Astrocyte of the hippocampus (primary cell): ENCODE measurements around the gene CTSK.
"Not testable (repeated sequence)": the region's sequence is repeated elsewhere in the genome, so short reads cannot be mapped to it uniquely, and the experiment has no call there.

Source experiments
- DNase-seq: peaks from one replicate; pipeline ENCODE4 v3.0.0; 2011; ENCODE audit warnings: low read depth, low spot score

CTSK gene

DNA sequence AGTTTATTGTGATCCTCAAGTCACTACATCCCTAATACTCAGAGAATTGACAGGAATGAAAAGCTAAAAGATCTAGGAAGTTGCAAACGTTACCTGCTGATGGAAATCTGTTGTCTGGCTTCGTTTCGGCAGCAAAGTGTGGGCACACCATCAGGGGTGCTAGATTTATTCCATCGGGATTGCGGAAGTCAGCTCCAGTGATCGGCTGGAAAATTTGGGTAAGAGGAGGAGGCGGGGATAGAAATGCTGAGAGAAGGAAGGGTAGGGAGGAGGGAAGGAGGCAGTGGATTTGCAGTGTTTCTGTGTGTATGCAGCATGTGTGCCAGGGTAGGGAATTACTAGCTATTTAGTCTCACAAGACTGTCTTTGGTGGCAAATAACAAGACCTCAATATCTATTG is at the start of gene CTSK:
Gene CTSK (minus strand): TSS at position 140 of the 400 bp plus-strand sequence. CDS start 1,455 bp downstream, outside the sequence.
- DNase-seq = no peak

GRCh38 chr1:150852734-150853133 is 44.7 kb upstream of the CTSK start:
- DNase-seq = not testable (repeated sequence)

DNA sequence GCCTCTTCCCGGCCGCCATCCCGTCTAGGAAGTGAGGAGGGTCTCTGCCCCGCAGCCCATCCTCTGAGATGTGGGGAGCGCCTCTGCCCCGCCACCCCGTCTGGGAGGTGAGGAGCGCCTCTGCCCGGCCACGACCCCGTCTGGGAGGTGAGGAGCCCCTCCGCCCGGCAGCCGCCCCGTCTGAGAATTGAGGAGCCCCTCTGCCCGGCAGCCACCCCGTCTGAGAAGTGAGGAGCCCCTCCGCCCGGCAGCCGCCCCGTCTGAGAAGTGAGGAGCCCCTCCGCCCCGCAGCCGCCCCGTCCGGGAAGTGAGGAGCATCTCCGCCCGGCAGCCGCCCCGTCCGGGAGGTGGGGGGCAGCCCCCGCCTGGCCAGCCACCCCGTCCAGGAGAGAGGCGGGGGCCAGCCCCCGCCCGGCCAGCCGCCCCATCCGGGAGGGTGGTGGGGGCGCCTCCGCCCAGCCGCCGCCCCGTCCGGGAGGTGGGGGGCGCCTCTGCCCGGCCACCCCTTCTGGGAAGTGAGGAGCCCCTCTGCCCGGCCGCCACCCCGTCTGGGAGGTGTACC is 42.8 kb upstream of the CTSK start:
- DNase-seq = not testable (repeated sequence)

- DNase-seq = no peak
Measured at GRCh38 chr1:150846473-150847146, 38.5 kb upstream of the CTSK start.

- DNase-seq = no peak
Measured at GRCh38 chr1:150843474-150843873, 35.4 kb upstream of the CTSK start.

- DNase-seq = no peak
Measured at GRCh38 chr1:150842964-150843363, 34.9 kb upstream of the CTSK start.

DNA sequence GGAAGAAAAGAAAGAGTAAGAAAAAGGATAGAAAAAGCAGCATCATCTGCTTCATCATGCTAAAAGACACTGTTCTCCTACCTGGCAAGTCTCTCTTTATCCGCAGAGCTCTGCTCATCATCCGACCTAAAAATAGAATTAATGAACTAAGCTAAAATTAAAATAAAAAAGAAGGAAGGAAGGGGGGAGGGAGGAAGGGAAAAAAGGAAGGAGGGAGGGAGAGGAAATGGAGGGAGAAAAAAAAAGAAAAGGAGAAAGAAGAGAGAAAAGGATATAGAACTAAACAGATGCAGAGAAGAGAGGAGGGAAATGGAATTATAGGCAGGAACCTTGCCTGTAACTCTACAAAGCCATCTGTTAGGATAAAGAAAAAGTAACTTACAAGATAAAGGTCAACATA is 34.3 kb upstream of the CTSK start:
- no peak for DNase-seq

DNA sequence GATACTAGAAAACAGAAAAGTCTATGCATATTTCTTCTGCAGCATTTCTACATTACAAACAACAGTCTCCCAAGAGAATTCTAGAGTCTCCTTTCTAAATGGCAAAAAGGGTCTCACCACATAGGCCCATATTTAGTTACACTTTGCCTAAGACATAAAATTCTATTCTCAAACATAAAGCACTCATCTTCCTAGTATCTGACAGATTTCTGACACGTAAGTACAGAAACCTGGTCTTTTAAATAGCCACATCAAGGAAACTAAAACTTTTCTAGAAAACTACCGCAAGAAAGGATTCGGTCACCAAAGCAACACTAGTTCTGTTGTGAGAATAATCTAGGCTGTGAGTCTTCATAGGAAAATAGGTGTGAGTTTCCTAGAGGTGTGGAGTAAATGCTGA is 33.6 kb upstream of the CTSK start:
- DNase-seq = no peak

DNA sequence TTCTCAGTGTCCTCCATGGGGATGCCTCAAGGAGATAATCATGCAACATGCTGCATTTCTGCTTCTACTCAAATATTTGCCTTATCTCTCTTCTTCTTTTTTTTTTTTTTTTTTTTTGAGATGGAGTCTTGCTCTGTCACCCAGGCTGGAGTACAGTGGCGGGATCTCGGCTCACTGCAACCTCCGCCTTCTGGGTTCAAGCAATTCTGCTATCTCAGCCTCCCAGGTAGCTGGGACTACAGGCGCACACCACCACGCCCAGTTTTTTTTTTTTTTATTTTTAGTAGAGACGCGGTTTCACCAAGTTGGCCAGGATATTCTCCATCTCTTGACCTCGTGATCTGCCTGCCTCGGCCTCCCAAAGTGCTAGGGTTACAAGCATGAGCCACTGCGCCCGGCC is 32.8 kb upstream of the CTSK start:
- DNase-seq = not testable (repeated sequence)

DNA sequence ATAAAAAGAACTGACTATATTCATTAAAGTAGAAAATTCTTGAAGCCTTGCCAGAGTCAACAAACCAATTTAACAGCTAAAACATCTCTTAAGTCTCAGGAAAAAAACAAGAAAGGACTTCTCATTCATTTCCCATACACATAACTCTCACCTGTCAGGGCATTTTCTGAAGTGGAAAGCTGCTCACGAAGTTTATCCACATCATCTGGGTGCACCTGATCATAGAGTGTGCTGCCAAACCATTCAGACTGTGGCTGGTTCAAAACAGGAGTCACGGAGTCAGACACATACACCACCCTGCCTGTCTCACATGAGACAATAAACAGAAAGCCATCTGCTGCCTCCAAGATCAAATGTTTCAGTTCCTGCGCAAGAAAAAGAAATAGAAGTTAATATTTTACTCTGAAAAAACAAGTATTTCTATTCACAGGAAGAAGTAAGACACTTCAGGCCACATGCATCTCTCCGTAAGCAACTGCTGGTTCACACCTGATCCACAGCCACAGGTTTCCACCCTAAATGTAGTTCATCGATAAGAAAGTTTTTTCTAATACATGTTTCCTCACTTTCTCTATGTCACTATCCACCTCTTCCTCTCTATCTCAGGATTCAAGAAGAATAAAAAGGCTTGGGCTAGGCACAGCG is 28.2 kb upstream of the CTSK start:
- DNase-seq = peak; percentile 30

GRCh38 chr1:150833961-150834360 is 25.9 kb upstream of the CTSK start:
- not testable (repeated sequence) for DNase-seq

- no peak for DNase-seq
Measured at GRCh38 chr1:150832597-150832996, 24.5 kb upstream of the CTSK start.

GRCh38 chr1:150829751-150830150 is 21.7 kb upstream of the CTSK start:
- no peak for DNase-seq

GRCh38 chr1:150826299-150826698 is 18.2 kb upstream of the CTSK start:
- no peak for DNase-seq

DNA sequence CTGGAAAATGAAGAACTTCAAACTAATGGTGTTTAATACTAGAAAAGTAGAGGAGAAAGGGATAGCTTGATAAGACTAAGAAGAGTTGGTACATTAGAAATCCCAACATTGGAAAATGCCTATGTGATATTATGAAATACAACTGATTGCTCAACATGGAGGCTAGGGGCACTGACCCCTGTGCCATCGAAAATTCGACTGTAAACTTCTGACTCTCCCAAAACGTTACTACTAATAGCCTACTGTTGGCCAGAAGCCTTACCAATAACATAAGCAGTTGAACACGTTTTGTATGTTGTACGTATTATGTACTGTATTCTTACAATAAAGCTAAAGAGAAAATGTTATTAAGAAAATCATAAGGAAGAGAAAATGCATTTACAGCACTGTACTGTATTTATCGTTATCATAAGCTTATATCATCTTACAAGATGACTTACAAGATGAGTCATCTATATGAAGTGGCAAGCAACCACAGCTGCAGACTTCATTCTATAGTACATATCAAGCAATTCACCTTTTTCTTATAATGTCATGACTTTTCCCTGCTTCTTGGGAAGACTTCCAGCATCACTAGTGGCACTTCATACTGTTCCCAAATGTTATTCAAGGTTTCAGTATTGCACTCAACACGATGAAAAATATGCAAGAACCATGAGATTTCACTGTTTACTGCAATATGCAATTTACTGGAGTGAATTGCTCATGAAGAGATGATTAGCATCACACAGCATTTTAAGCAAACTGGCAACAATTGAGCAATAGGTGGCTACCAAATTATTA is 12.9 kb upstream of the CTSK start:
- DNase-seq = no peak

- DNase-seq = no peak
Measured at GRCh38 chr1:150815871-150816270, 7.8 kb upstream of the CTSK start.

DNA sequence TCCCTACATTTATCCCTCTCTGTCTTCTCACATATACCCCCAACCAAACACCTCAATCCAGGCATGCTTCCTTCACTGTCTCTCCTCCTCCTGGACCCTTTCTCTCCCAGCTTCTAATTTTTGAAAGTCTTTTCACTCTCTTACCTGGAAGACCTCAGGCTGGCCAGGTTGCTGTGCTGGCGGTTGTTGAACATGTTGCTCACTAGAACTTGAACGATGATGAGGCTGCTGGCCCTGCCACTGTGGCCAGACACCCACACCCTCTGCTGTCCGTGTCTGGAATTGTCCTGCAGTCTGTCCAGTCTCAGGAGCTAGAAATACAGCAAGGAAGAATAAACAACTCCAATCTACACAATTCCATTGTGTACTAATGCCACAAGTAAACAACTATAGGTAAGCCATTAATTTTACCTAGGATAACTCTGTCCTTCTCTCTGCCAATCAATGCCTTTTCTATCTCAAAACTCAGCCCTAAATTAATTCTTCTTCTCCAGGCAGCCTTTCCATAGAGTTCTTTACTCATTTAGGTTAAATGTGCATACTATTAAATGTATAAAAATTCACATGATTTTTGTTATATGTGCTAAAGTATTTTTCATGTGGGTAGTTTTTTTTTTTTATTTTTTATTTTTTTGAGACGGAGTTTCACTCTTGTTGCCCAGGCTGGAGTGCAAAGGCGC is 5.1 kb upstream of the CTSK start:
- peak; percentile 83 for DNase-seq

DNA sequence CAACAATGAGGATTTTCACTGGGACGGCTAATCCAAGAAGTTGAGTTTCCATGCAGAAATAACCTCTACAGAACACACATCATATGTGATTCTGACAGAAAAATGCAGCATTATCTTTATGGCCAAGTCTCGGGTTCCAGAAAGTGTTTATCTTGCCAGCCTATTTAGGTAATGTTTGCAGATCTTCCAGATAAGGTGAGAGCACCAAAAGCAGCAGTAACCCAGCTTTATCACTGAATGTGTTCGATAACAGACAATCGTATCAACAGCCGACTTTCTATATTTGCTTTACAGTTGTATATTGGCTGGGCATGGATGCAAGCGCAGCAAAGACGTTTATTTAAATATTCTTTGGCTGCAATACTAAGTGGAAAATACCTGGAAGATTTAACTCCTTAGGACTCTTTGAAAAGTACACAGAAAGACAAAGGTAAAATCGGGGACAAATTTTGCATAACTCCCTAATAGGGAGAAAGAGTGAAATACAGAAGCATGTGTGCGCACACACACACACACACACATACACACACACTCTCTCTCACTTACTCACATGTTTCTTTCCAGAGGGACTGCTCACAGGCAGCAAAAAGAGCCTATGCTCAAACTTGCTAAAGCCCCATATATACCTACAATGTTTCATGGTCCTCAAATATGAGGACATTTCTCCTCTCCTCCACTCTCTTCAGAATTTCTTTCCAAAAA is 3.0 kb upstream of the CTSK start:
- no peak for DNase-seq

GRCh38 chr1:150809651-150810050 is 1.6 kb upstream of the CTSK start:
- DNase-seq = peak; percentile 45

GRCh38 chr1:150808846-150809245 is 786 bp upstream of the CTSK start:
- no peak for DNase-seq
